Stomach (tissue), 9 donors: Measurements from ENCODE around the gene PDE8B. TPM values are rescaled to one million over a fixed set of nuclear protein-coding genes. Genes with fewer than 3 reads are reported as not detected.
"Not testable (repeated sequence)": the region's sequence is repeated elsewhere in the genome, so short reads cannot be mapped to it uniquely, and the experiment has no call there.

ENCODE experiments used
- DNase-seq, 2 donors: peaks; one replicate each; pipeline versions ENCODE4 v3.0.0 to v3.0.0-alpha.2; 2013 to 2019
- H3K27ac ChIP-seq, 5 donors: fragments of 200-600 bp in 4 of 5; sonication (generic) in 4 of 5; one replicate each; pipeline ENCODE4 v1.5.1; 2013 to 2019; ENCODE audit warnings: mild to moderate bottlenecking in 1 of 5, moderate library complexity in 1 of 5
- H3K27me3 ChIP-seq, 3 donors: fragments of 200-600 bp; sonication (generic); one replicate each; pipeline ENCODE4 v1.5.1; 2017 to 2019; ENCODE audit warnings: mixed run types in 1 of 3
- H3K36me3 ChIP-seq, 4 donors: fragments of 200-600 bp; sonication (generic); 1 replicate in 3 of 4; 2 replicates in 1 of 4; pipeline ENCODE4 v1.5.1; 2016 to 2019
- H3K4me1 ChIP-seq, 4 donors: fragments of 200-600 bp; sonication (generic); one replicate each; pipeline ENCODE4 v1.5.1; 2016 to 2019
- H3K4me3 ChIP-seq, 4 donors: fragments of 200-600 bp; sonication (generic) in 3 of 4; one replicate each; pipeline ENCODE4 v1.5.1; 2016 to 2019; ENCODE audit warnings: mild to moderate bottlenecking in 1 of 4
- H3K9me3 ChIP-seq, 4 donors: fragments of 200-600 bp; sonication (generic); one replicate each; pipeline ENCODE4 v1.5.1; 2016 to 2019
- CTCF ChIP-seq, 7 experiments: fragments of 450-650 bp in 4 of 7; fragments of 200-600 bp in 3 of 7; sonication (generic) in 3 of 7; IDR thresholded peaks; one replicate each; pipeline ENCODE4 v1.5.1; 2016 to 2019; ENCODE audit warnings: antibody characterized with exemption in 7 of 7, control low read depth in 2 of 7, mild to moderate bottlenecking in 1 of 7
- EP300 ChIP-seq: sonication (generic); formaldehyde crosslinking; IDR thresholded peaks from one replicate; pipeline ENCODE4 v1.6.1; 2017; ENCODE audit warnings: antibody characterized with exemption
- POLR2A ChIP-seq, 4 donors: fragments of 450-650 bp; IDR thresholded peaks; one replicate each; pipeline ENCODE4 v1.6.1; 2016; ENCODE audit warnings: antibody characterized with exemption in 4 of 4, control low read depth in 2 of 4, mild to moderate bottlenecking in 1 of 4, moderate library complexity in 1 of 4
- POLR2AphosphoS5 ChIP-seq, 3 donors: sonication (generic); formaldehyde crosslinking; IDR thresholded peaks; one replicate each; pipeline ENCODE4 v1.6.1; 2016; ENCODE audit warnings: antibody characterized with exemption in 3 of 3
- WGBS, 5 donors: extraction: QIAGEN DNeasy Blood & Tissue Kit in 3 of 5; methylation state at CpG; one replicate each; pipeline versions ENCODE4 v1.1.5 to v1.1.7; 2013 to 2018; 5-methylcytosine and 5-hydroxymethylcytosine counted together
- intact Hi-C: fragments of 100-400 bp; cut with DNase I; formaldehyde crosslinking; loops from one replicate; pipeline ENCODE4 v1.15.1; 2023; ENCODE audit warnings: low total_unique reads
- polyA plus RNA-seq, 3 donors: library from polyadenylated mRNA; stranded (reverse); fragments of 200-250 nt; gene quantifications; one replicate each; pipeline ENCODE4 v1.2.3, GENCODE V29; 2013
- total RNA-seq, 5 donors: library from RNA; depleted of rRNA; stranded (reverse); fragments of >200 nt; gene quantifications; one replicate each; pipeline versions ENCODE4 v1.1.0 to v1.2.3, GENCODE V29; 2014 to 2016
- donor health status: healthy with polysubstance abuse.
- donor health status: Bipolar disorder and iron deficiency.
- donor health status: healthy.

PDE8B gene
- total and polyA plus RNA-seq, 8 donors: 0.56 to 243 (median 3.5) TPM; not detected in 1

GRCh38 chr5:77374686-77375085, 164.2 kb downstream of the PDE8B start:
- TF ChIP-seq POLR2AphosphoS5 (IDR thresholded peaks at IDR 0.05) (no peak), POLR2A (IDR thresholded peaks at IDR 0.05) (no peak), CTCF (IDR thresholded peaks at IDR 0.05) (no peak), EP300 (no peak)
- intact Hi-C loops: no loop called here
- WGBS, 5 donors: 65 to 99% (median 83%) methylated on average over 3 of the region's 3 CpGs
- Histone ChIP-seq H3K36me3 (no peaks in the 10 kb centered on the region), H3K27me3 (no peaks in the 10 kb centered on the region), H3K27ac (no peak overlapping the region), H3K9me3 (no peaks in the 10 kb centered on the region), H3K4me1 (no peaks in the 10 kb centered on the region), H3K4me3 (no peak overlapping the region)
- no peak for DNase-seq

GRCh38 chr5:77376609-77377300, 166.3 kb downstream of the PDE8B start:
- Histone ChIP-seq H3K9me3 (no peaks in the 10 kb centered on the region), H3K4me3 (no peak overlapping the region), H3K27me3 (no peaks in the 10 kb centered on the region), H3K4me1 (no peaks in the 10 kb centered on the region), H3K36me3 (no peaks in the 10 kb centered on the region), H3K27ac (no peak overlapping the region)
- intact Hi-C loops: no loop called here
- DNase-seq: no peak
- WGBS, 5 donors: 67 to 90% (median 88%) methylated on average over 5 of the region's 5 CpGs
- TF ChIP-seq EP300 (no peak), CTCF (IDR thresholded peaks at IDR 0.05) (no peak), POLR2AphosphoS5 (IDR thresholded peaks at IDR 0.05) (no peak), POLR2A (IDR thresholded peaks at IDR 0.05) (no peak)

GRCh38 chr5:77379558-77380061, 169.1 kb downstream of the PDE8B start:
- no peak overlapping the region for H3K27ac ChIP-seq
- H3K4me1 ChIP-seq: no peaks in the 10 kb centered on the region
- H3K36me3 ChIP-seq: no peaks in the 10 kb centered on the region
- intact Hi-C loops: no loop called here
- no peak overlapping the region for H3K4me3 ChIP-seq
- WGBS, 5 donors: 36 to 56% (median 43%) methylated on average over 6 of the region's 6 CpGs
- DNase-seq: peak in 1 of 2 donors; percentile 43
- H3K9me3 ChIP-seq: no peaks in the 10 kb centered on the region
- H3K27me3 ChIP-seq: no peaks in the 10 kb centered on the region
- TF ChIP-seq POLR2A (IDR thresholded peaks at IDR 0.05) (no peak), CTCF (IDR thresholded peaks at IDR 0.05) (no peak), EP300 (no peak), POLR2AphosphoS5 (IDR thresholded peaks at IDR 0.05) (no peak)

GRCh38 chr5:77380636-77381035, 170.2 kb downstream of the PDE8B start:
- H3K27ac ChIP-seq: no peak overlapping the region
- TF ChIP-seq EP300 (no peak), CTCF (IDR thresholded peaks at IDR 0.05) (no peak), POLR2AphosphoS5 (IDR thresholded peaks at IDR 0.05) (no peak), POLR2A (IDR thresholded peaks at IDR 0.05) (no peak)
- H3K27me3 ChIP-seq: no peaks in the 10 kb centered on the region
- 42 to 52% (median 45%) methylated on average over 4 of the region's 4 CpGs for WGBS, 5 donors
- H3K4me3 ChIP-seq: no peak overlapping the region
- H3K4me1 ChIP-seq: no peaks in the 10 kb centered on the region
- no peaks in the 10 kb centered on the region for H3K9me3 ChIP-seq
- H3K36me3 ChIP-seq: no peaks in the 10 kb centered on the region
- no peak for DNase-seq
- intact Hi-C loops: no loop called here

- H3K4me3 ChIP-seq, intact Hi-C loops: not testable (repeated sequence)
- 83 to 93% (median 89%) methylated on average over 2 of the region's 2 CpGs for WGBS, 5 donors
These were observed 172.9 kb downstream of the PDE8B start for GRCh38 chr5:77383336-77383735.

GRCh38 chr5:77386340-77386739, 175.9 kb downstream of the PDE8B start:
- H3K9me3 ChIP-seq, H3K27ac ChIP-seq, H3K4me3 ChIP-seq, intact Hi-C loops, H3K36me3 ChIP-seq, H3K27me3 ChIP-seq, DNase-seq: not testable (repeated sequence)
- peaks cover 0 to 21% (median 5%) of the 10 kb centered on the region in 4 donors for H3K4me1 ChIP-seq
- WGBS, 5 donors: 96 to 100% (median 98%) methylated on average over 1 of the region's 1 CpG

More at GRCh38 chr5:77383336-77383735, 172.9 kb downstream of the PDE8B start:
- not testable (repeated sequence) for H3K27ac ChIP-seq, H3K36me3 ChIP-seq, H3K4me1 ChIP-seq, DNase-seq, H3K9me3 ChIP-seq, H3K27me3 ChIP-seq
